Natural killer cell (primary cell): ENCODE results near the gene SERTAD2. TPM values are rescaled to one million over a fixed set of nuclear protein-coding genes. Genes with fewer than 3 reads are reported as not detected.

Experiments used
- ATAC-seq, 3 donors: fragments of 150-1000 bp in 2 of 3; fragments of 200-7000 bp in 1 of 3; cut with Tn5 transposase; 1 replicate in 1 of 3; 2 replicates in 2 of 3; pipeline ENCODE4 v1.10.0; 2021; ENCODE audit warnings: mild to moderate bottlenecking in 2 of 3, moderate library complexity in 2 of 3
- DNase-seq, 2 donors: peaks; one replicate each; pipeline versions ENCODE4 v3.0.0 to v3.0.0-alpha.2; 2013 to 2021; ENCODE audit warnings: mixed read lengths in 1 of 2
- H3K27ac ChIP-seq: one replicate; pipeline ENCODE4 v1.5.1; 2013; ENCODE audit warnings: mild to moderate bottlenecking, low read length
- H3K27me3 ChIP-seq: one replicate; pipeline ENCODE4 v1.6.1; 2013; ENCODE audit warnings: low read length; ENCODE audit not compliant: control insufficient read depth, insufficient read depth
- H3K36me3 ChIP-seq: one replicate; pipeline ENCODE4 v1.6.1; 2013; ENCODE audit warnings: low read length; ENCODE audit not compliant: control insufficient read depth, insufficient read depth
- H3K4me1 ChIP-seq: one replicate; pipeline ENCODE4 v1.6.1; 2013; ENCODE audit warnings: low read length; ENCODE audit not compliant: control insufficient read depth, insufficient read depth
- H3K4me3 ChIP-seq: one replicate; pipeline ENCODE4 v1.5.1; 2013; ENCODE audit warnings: low read length
- H3K9me3 ChIP-seq: one replicate; pipeline ENCODE4 v1.6.1; 2013; ENCODE audit warnings: low read length; ENCODE audit not compliant: control insufficient read depth, insufficient read depth
- H3K27ac Mint-ChIP-seq, 2 donors: one replicate each; pipeline ENCODE4 v1.8.0; 2022; ENCODE audit warnings: mild to moderate bottlenecking in 2 of 2, mixed read lengths in 2 of 2, moderate library complexity in 1 of 2
- H3K27me3 Mint-ChIP-seq, 2 donors: one replicate each; pipeline ENCODE4 v1.8.0; 2022; ENCODE audit warnings: low read depth in 2 of 2, mixed read lengths in 2 of 2
- H3K36me3 Mint-ChIP-seq: one replicate; pipeline ENCODE4 v1.8.0; 2022; ENCODE audit warnings: mixed read lengths
- H3K4me1 Mint-ChIP-seq, 2 donors: one replicate each; pipeline ENCODE4 v1.8.0; 2022; ENCODE audit warnings: mixed read lengths in 2 of 2
- H3K4me3 Mint-ChIP-seq: one replicate; pipeline ENCODE4 v1.8.0; 2022; ENCODE audit warnings: mild to moderate bottlenecking, moderate library complexity, mixed read lengths
- H3K9me3 Mint-ChIP-seq, 2 donors: one replicate each; pipeline ENCODE4 v1.8.0; 2022; ENCODE audit warnings: mixed read lengths in 2 of 2
- WGBS: methylation state at CpG from one replicate; pipeline ENCODE4 v1.1.7; 2013; ENCODE audit warnings: missing lambda C conversion rate; ENCODE audit not compliant: insufficient coverage; 5-methylcytosine and 5-hydroxymethylcytosine counted together
- intact Hi-C: fragments of 100-400 bp; cut with micrococcal nuclease; formaldehyde crosslinking; loops from one replicate; pipeline ENCODE4 v1.14.2; 2022
- total RNA-seq, 4 donors: library from RNA; stranded (reverse); fragments of 120-200 nt in 1 of 4; gene quantifications; one replicate each; pipeline versions ENCODE4 v1.2.3 to v1.2.4, GENCODE V29; 2013 to 2022
- TF ChIP-seq, protein P1 (sequence below): fragments of 200-600 bp; IDR thresholded peaks from one replicate; pipeline ENCODE4 v1.8.0; 2022; ENCODE audit warnings: antibody characterized with exemption

The SERTAD2 gene
- total RNA-seq, 3 donors from 2014 or later (not counting 1 experiment from before 2014, with no cell fraction given) = 45.6 to 71.2 (median 55.8) TPM

GRCh38 chr2:64606479-64607363 lies 47.0 kb downstream of the SERTAD2 start:
- Mint-ChIP-seq H3K27me3 (no peaks in the 10 kb centered on the region), H3K27ac (peak overlapping the region; percentile 85 to 89), H3K9me3 (no peaks in the 10 kb centered on the region), H3K4me1 (peaks cover 19 to 28% of the 10 kb centered on the region in 2 donors), H3K36me3 (no peaks in the 10 kb centered on the region), H3K4me3 (peak overlapping the region; percentile 74)
- Histone ChIP-seq H3K27me3 (no peaks in the 10 kb centered on the region), H3K4me1 (peaks cover 35% of the 10 kb centered on the region), H3K27ac (peak overlapping the region; percentile 33), H3K4me3 (peak overlapping the region; percentile 38), H3K9me3 (no peaks in the 10 kb centered on the region), H3K36me3 (no peaks in the 10 kb centered on the region)
- peak; percentile 89 to 96 (median 91) for ATAC-seq
- DNase-seq = peak; percentile 82 to 92
- 37% methylated on average over 20 of the region's 21 CpGs for WGBS
- TF ChIP-seq, protein P1, sequence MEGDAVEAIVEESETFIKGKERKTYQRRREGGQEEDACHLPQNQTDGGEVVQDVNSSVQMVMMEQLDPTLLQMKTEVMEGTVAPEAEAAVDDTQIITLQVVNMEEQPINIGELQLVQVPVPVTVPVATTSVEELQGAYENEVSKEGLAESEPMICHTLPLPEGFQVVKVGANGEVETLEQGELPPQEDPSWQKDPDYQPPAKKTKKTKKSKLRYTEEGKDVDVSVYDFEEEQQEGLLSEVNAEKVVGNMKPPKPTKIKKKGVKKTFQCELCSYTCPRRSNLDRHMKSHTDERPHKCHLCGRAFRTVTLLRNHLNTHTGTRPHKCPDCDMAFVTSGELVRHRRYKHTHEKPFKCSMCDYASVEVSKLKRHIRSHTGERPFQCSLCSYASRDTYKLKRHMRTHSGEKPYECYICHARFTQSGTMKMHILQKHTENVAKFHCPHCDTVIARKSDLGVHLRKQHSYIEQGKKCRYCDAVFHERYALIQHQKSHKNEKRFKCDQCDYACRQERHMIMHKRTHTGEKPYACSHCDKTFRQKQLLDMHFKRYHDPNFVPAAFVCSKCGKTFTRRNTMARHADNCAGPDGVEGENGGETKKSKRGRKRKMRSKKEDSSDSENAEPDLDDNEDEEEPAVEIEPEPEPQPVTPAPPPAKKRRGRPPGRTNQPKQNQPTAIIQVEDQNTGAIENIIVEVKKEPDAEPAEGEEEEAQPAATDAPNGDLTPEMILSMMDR = no peak
- intact Hi-C loops = loop anchor here (2.0 to 5.0 kb wide), 4 partner anchors 38 to 146 kb away; partner anchors contain the start of gene AFTPH

- WGBS = 96% methylated on average over 5 of the region's 5 CpGs
- H3K27ac ChIP-seq = no peak overlapping the region
- H3K36me3 Mint-ChIP-seq = no peaks in the 10 kb centered on the region
- no peaks in the 10 kb centered on the region for H3K27me3 ChIP-seq
- no peaks in the 10 kb centered on the region for H3K9me3 ChIP-seq
- TF ChIP-seq, protein P1 = no peak
- peak overlapping the region; percentile 85 to 89 for H3K27ac Mint-ChIP-seq
- H3K4me3 Mint-ChIP-seq = peak overlapping the region; percentile 55
- ATAC-seq = no peak
- H3K9me3 Mint-ChIP-seq = no peaks in the 10 kb centered on the region
- peaks cover 19 to 28% of the 10 kb centered on the region in 2 donors for H3K4me1 Mint-ChIP-seq
- no peaks in the 10 kb centered on the region for H3K27me3 Mint-ChIP-seq
- peaks cover 35% of the 10 kb centered on the region for H3K4me1 ChIP-seq
- DNase-seq = no peak
- H3K4me3 ChIP-seq = no peak overlapping the region
- no peaks in the 10 kb centered on the region for H3K36me3 ChIP-seq
- intact Hi-C loops = loop anchor here (2.0 to 5.0 kb wide), 4 partner anchors 39 to 146 kb away; partner anchors contain the start of gene AFTPH
Measured at GRCh38 chr2:64605991-64606478, 47.7 kb downstream of the SERTAD2 start.

- H3K9me3 ChIP-seq = no peaks in the 10 kb centered on the region
- no peaks in the 10 kb centered on the region for H3K27me3 Mint-ChIP-seq
- no peaks in the 10 kb centered on the region for H3K27me3 ChIP-seq
- H3K4me3 ChIP-seq = no peak overlapping the region
- H3K9me3 Mint-ChIP-seq = no peaks in the 10 kb centered on the region
- H3K4me1 Mint-ChIP-seq = peaks cover 19 to 28% of the 10 kb centered on the region in 2 donors
- ATAC-seq (no peak), DNase-seq (no peak)
- TF ChIP-seq, protein P1 = no peak
- no peaks in the 10 kb centered on the region for H3K36me3 ChIP-seq
- WGBS = 96% methylated on average over 6 of the region's 6 CpGs
- H3K4me3 Mint-ChIP-seq = no peak overlapping the region
- peak overlapping the region in 1 of 2 donors; percentile 5 for H3K27ac Mint-ChIP-seq
- H3K27ac ChIP-seq = no peak overlapping the region
- H3K4me1 ChIP-seq = peaks cover 34% of the 10 kb centered on the region
- intact Hi-C loops = loop anchor here (5.0 kb wide), 1 partner anchor 147 kb away; no protein-coding TSS in a partner anchor
- H3K36me3 Mint-ChIP-seq = no peaks in the 10 kb centered on the region
Measured at GRCh38 chr2:64605026-64605471, 48.7 kb downstream of the SERTAD2 start.
